Measurements from ENCODE around the gene PRKAR2B.

- TF ChIP-seq EZH2phosphoT487 (IDR thresholded peaks at IDR 0.05; ENCODE audit: insufficient read depth, low read depth) (no peak), EZH2 (IDR thresholded peaks at IDR 0.05; ENCODE audit: insufficient read depth, poor library complexity, severe bottlenecking) (no peak)
Measured at GRCh38 chr7:107168233-107169119, 124.0 kb downstream of the PRKAR2B start, which contains the start of gene HBP1.

Data from GM23248 (cell line).